Astrocyte (in vitro differentiated cells and primary cell): ENCODE data around the gene MEI4. TPM values are rescaled to one million over a fixed set of nuclear protein-coding genes. Genes with fewer than 3 reads are reported as not detected.

Experiments
- DNase-seq: peaks from one replicate; pipeline ENCODE4 v3.0.0-alpha.2; 2010; ENCODE audit warnings: low read depth
- FAIRE-seq: peaks from 2 replicates; lab custom pipeline; 2011; peaks lifted over from hg19 to GRCh38; lab: Jason Lieb, UNC
- H2AFZ ChIP-seq: 2 replicates; pipeline ENCODE4 v1.6.0; 2012; ENCODE audit warnings: low read depth, low read length, inconsistent platforms
- H3K27ac ChIP-seq: 2 replicates; pipeline ENCODE4 v1.5.1; 2011; ENCODE audit warnings: low read depth, low read length, inconsistent platforms
- H3K27me3 ChIP-seq: 2 replicates; pipeline ENCODE4 v1.6.0; 2011; ENCODE audit warnings: low read length, inconsistent platforms; ENCODE audit not compliant: insufficient read depth
- H3K36me3 ChIP-seq: 2 replicates; pipeline ENCODE4 v1.5.1; 2011; ENCODE audit warnings: low read length, inconsistent platforms; ENCODE audit not compliant: insufficient read depth
- H3K4me1 ChIP-seq: 2 replicates; pipeline ENCODE4 v1.5.1; 2011; ENCODE audit warnings: low read length, inconsistent platforms; ENCODE audit not compliant: insufficient read depth
- H3K4me2 ChIP-seq: 2 replicates; pipeline ENCODE4 v1.6.0; 2012; ENCODE audit warnings: low read length, inconsistent platforms
- H3K4me3 ChIP-seq: 2 replicates; pipeline ENCODE4 v1.5.1; 2011; ENCODE audit warnings: low read depth, mild to moderate bottlenecking, low read length, inconsistent platforms; ENCODE audit not compliant: insufficient read depth
- H3K79me2 ChIP-seq: 2 replicates; pipeline ENCODE4 v1.6.0; 2012; ENCODE audit warnings: mild to moderate bottlenecking, low read length, inconsistent platforms; ENCODE audit not compliant: insufficient read depth
- H3K9ac ChIP-seq: 2 replicates; pipeline ENCODE4 v1.6.0; 2012; ENCODE audit warnings: mild to moderate bottlenecking, low read length, inconsistent platforms
- H3K9me3 ChIP-seq: 2 replicates; pipeline ENCODE4 v1.5.1; 2012; ENCODE audit warnings: low read depth, mild to moderate bottlenecking, low read length, inconsistent platforms; ENCODE audit not compliant: insufficient read depth
- H4K20me1 ChIP-seq: 2 replicates; pipeline ENCODE4 v1.6.0; 2012; ENCODE audit warnings: low read length, inconsistent platforms; ENCODE audit not compliant: insufficient read depth
- H3K27ac Mint-ChIP-seq: one replicate; pipeline ENCODE4 v1.8.0; 2021; ENCODE audit warnings: mild to moderate bottlenecking, mixed read lengths; ENCODE audit not compliant: unreplicated experiment
- H3K27me3 Mint-ChIP-seq: one replicate; pipeline ENCODE4 v1.8.0; 2021; ENCODE audit warnings: low read depth, mixed read lengths; ENCODE audit not compliant: unreplicated experiment
- H3K36me3 Mint-ChIP-seq: one replicate; pipeline ENCODE4 v1.8.0; 2021; ENCODE audit warnings: low read depth, mixed read lengths; ENCODE audit not compliant: unreplicated experiment
- H3K4me1 Mint-ChIP-seq: one replicate; pipeline ENCODE4 v1.8.0; 2021; ENCODE audit warnings: low read depth, mixed read lengths; ENCODE audit not compliant: unreplicated experiment
- H3K4me3 Mint-ChIP-seq: one replicate; pipeline ENCODE4 v1.8.0; 2021; ENCODE audit warnings: mild to moderate bottlenecking, moderate library complexity, mixed read lengths; ENCODE audit not compliant: unreplicated experiment
- H3K9me3 Mint-ChIP-seq: one replicate; pipeline ENCODE4 v1.8.0; 2021; ENCODE audit warnings: mild to moderate bottlenecking, mixed read lengths; ENCODE audit not compliant: unreplicated experiment
- EZH2 ChIP-seq: IDR thresholded peaks from 2 replicates; pipeline ENCODE4 v1.6.1; 2012; ENCODE audit warnings: mild to moderate bottlenecking, low read length, inconsistent platforms; ENCODE audit not compliant: insufficient read depth
- total RNA-seq: library from RNA; stranded (reverse); gene quantifications from 2 replicates; pipeline ENCODE4 v1.2.1, GENCODE V29; 2021
- TF ChIP-seq, protein P1 (sequence below): IDR thresholded peaks from 2 replicates; pipeline ENCODE4 v1.5.1; 2011; ENCODE audit warnings: low read depth, mild to moderate bottlenecking, inconsistent platforms, low read length, moderate library complexity; ENCODE audit not compliant: insufficient read depth

The MEI4 gene
- total RNA-seq, 1 donor from 2014 or later, result 0.54 TPM

DNA sequence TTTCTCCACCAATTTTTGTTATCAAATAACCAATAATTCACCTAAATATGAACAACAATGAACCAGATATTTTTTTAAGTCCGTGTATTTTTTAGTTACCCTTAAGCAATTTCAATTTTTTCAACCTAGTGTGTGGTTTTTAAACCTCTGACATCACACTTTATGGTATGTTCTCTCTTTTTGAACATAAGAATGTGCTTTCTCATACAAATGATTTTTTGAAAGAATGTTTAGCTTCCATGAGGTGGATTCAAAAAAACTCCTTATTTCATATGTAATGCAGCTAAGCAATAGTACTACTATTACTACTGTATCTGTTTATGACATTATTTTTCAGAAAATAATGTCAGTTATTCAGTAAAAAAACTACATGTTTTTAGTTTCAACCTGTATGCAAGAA is 19.4 kb upstream of the MEI4 start:
- peak overlapping the region; percentile 12 for H3K4me2 ChIP-seq
- H3K4me1 Mint-ChIP-seq, result peaks cover 23% of the 10 kb centered on the region
- H3K27me3 ChIP-seq, result no peaks in the 10 kb centered on the region
- H3K4me3 Mint-ChIP-seq, result peak overlapping the region; percentile 31
- H2AFZ ChIP-seq, result no peak overlapping the region
- no peaks in the 10 kb centered on the region for H3K27me3 Mint-ChIP-seq
- no peaks in the 10 kb centered on the region for H3K36me3 ChIP-seq
- no peaks in the 10 kb centered on the region for H4K20me1 ChIP-seq
- DNase-seq (peak; percentile 50), FAIRE-seq (peak; percentile 5)
- TF ChIP-seq, protein P1, sequence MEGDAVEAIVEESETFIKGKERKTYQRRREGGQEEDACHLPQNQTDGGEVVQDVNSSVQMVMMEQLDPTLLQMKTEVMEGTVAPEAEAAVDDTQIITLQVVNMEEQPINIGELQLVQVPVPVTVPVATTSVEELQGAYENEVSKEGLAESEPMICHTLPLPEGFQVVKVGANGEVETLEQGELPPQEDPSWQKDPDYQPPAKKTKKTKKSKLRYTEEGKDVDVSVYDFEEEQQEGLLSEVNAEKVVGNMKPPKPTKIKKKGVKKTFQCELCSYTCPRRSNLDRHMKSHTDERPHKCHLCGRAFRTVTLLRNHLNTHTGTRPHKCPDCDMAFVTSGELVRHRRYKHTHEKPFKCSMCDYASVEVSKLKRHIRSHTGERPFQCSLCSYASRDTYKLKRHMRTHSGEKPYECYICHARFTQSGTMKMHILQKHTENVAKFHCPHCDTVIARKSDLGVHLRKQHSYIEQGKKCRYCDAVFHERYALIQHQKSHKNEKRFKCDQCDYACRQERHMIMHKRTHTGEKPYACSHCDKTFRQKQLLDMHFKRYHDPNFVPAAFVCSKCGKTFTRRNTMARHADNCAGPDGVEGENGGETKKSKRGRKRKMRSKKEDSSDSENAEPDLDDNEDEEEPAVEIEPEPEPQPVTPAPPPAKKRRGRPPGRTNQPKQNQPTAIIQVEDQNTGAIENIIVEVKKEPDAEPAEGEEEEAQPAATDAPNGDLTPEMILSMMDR, result no peak
- no peak for TF ChIP-seq EZH2
- H3K4me3 ChIP-seq, result no peak overlapping the region
- H3K27ac ChIP-seq, result peak overlapping the region; percentile 73
- H3K27ac Mint-ChIP-seq, result peak overlapping the region; percentile 98
- no peaks in the 10 kb centered on the region for H3K79me2 ChIP-seq
- H3K36me3 Mint-ChIP-seq, result peaks cover 1% of the 10 kb centered on the region
- peak overlapping the region; percentile 33 for H3K9ac ChIP-seq
- peaks cover 2% of the 10 kb centered on the region for H3K9me3 Mint-ChIP-seq
- peaks cover 9% of the 10 kb centered on the region for H3K4me1 ChIP-seq
- H3K9me3 ChIP-seq, result no peaks in the 10 kb centered on the region

DNA sequence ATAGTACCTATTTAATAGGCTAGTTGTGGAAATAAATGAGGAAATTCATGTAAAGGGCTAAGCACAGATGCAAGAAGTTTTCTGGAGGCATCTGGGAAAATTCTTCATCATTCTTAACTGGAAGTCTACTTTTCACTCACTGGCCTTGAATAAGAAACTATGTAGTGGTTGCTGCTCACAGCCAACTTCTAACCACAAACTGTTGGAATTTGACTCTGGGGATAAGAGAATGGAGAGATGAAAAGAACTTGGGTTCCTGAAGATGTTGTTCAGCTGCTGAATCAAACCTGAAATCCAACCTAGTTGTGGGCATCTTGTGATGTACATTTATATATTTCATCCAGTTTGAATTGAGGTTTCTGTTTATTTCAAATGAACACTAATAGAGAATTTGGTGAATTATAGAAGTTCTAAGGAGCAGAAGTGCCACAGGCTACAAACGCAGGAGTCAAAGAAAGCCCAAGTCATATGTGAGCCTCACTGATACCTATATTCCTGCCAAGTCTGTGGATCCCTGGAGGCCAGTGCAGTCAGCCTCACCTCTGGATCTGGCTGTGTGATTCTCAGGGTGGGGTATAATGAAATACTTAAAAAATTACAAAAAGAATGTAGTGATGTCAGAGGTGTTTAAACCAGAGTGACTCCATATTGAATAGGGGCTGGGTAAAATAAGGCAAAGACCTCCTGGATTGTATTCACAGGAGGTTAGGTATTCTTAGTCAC is 18.7 kb upstream of the MEI4 start:
- no peak overlapping the region for H2AFZ ChIP-seq
- no peaks in the 10 kb centered on the region for H3K36me3 ChIP-seq
- Mint-ChIP-seq H3K4me3 (peak overlapping the region; percentile 31), H3K36me3 (peaks cover 1% of the 10 kb centered on the region), H3K4me1 (peaks cover 23% of the 10 kb centered on the region), H3K27me3 (no peaks in the 10 kb centered on the region), H3K9me3 (no peaks in the 10 kb centered on the region), H3K27ac (peak overlapping the region; percentile 98)
- H3K79me2 ChIP-seq, result no peaks in the 10 kb centered on the region
- no peak for FAIRE-seq
- H3K4me3 ChIP-seq, result no peak overlapping the region
- peaks cover 9% of the 10 kb centered on the region for H3K4me1 ChIP-seq
- no peaks in the 10 kb centered on the region for H3K9me3 ChIP-seq
- peak overlapping the region; percentile 12 for H3K4me2 ChIP-seq
- TF ChIP-seq EZH2, result no peak
- no peaks in the 10 kb centered on the region for H3K27me3 ChIP-seq
- H4K20me1 ChIP-seq, result no peaks in the 10 kb centered on the region
- peak overlapping the region; percentile 73 for H3K27ac ChIP-seq
- peak overlapping the region; percentile 33 for H3K9ac ChIP-seq
- DNase-seq, result peak; percentile 81

DNA sequence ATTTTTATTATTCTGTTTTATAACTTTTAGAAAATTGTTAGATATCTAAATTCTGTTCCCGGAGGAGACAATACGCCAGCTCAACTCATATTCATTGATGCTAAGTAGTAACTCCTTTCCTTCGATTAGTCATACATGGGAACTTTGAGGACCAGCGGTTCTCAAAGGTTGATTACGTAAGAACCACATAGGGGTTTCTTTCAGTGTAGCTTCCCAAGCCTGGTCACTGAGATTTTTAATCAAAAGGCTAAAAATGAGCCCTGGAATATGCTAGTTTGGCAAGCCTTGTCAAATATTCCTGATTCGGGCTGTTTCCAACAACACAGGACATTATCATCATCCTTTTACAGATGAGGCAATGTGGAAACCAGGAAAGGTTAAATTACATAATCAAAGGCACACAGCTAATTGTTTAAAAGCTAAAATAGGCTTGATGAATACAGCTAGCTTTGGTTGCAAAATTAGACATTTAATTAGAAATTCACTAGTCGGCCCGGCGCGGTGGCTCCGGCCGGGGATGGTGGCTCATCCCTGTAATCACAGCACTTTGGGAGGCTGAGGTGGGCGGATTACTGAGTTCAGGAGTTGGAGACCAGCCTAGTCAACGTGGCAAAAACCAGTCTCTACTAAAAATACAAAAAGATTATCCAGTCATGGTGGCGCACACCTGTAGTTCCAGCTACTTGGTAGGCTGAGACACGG is 14.6 kb upstream of the MEI4 start:
- H3K9me3 ChIP-seq, result no peaks in the 10 kb centered on the region
- DNase-seq (peak; percentile 18), FAIRE-seq (no peak)
- no peaks in the 10 kb centered on the region for H3K9me3 Mint-ChIP-seq
- H3K9ac ChIP-seq, result no peak overlapping the region
- no peaks in the 10 kb centered on the region for H3K36me3 ChIP-seq
- no peak overlapping the region for H3K4me3 Mint-ChIP-seq
- H4K20me1 ChIP-seq, result no peaks in the 10 kb centered on the region
- H3K4me3 ChIP-seq, result no peak overlapping the region
- H3K4me1 ChIP-seq, result peaks cover 7% of the 10 kb centered on the region
- TF ChIP-seq, protein P1, result no peak
- no peak for TF ChIP-seq EZH2
- H3K27ac ChIP-seq, result no peak overlapping the region
- no peak overlapping the region for H2AFZ ChIP-seq
- H3K27me3 Mint-ChIP-seq, result no peaks in the 10 kb centered on the region
- peak overlapping the region; percentile 69 for H3K27ac Mint-ChIP-seq
- H3K36me3 Mint-ChIP-seq, result peaks cover 3% of the 10 kb centered on the region
- no peak overlapping the region for H3K4me2 ChIP-seq
- H3K4me1 Mint-ChIP-seq, result peaks cover 18% of the 10 kb centered on the region
- no peaks in the 10 kb centered on the region for H3K79me2 ChIP-seq
- no peaks in the 10 kb centered on the region for H3K27me3 ChIP-seq
